H9 (cell line): ENCODE data around the gene BCAS1. TPM values are rescaled to one million over a fixed set of nuclear protein-coding genes. Genes with fewer than 3 reads are reported as not detected.

Experiments
- DNase-seq: peaks from one replicate; pipeline ENCODE4 v3.0.0-alpha.2; 2017
- H2AFZ ChIP-seq: one replicate; pipeline ENCODE4 v1.6.1; 2013; ENCODE audit warnings: mild to moderate bottlenecking, low read length, control low read depth, moderate library complexity
- H2AK5ac ChIP-seq: 2 replicates; pipeline ENCODE4 v1.6.1; 2013; ENCODE audit warnings: low read length, control low read depth, mixed read lengths; ENCODE audit not compliant: insufficient read length
- H2BK120ac ChIP-seq: one replicate; pipeline ENCODE4 v1.6.1; 2013; ENCODE audit warnings: low read depth, mild to moderate bottlenecking, low read length, control low read depth, inconsistent platforms; ENCODE audit not compliant: poor library complexity, severe bottlenecking
- H2BK12ac ChIP-seq: 2 replicates; pipeline ENCODE4 v1.6.1; 2013; ENCODE audit warnings: low read length, control low read depth, mixed read lengths, low read depth; ENCODE audit not compliant: insufficient read length
- H2BK15ac ChIP-seq: 2 replicates; pipeline ENCODE4 v1.6.1; 2013; ENCODE audit warnings: low read depth, low read length, control low read depth
- H2BK20ac ChIP-seq: one replicate; pipeline ENCODE4 v1.6.1; 2013; ENCODE audit warnings: low read depth, mild to moderate bottlenecking, low read length, control low read depth, inconsistent platforms; ENCODE audit not compliant: poor library complexity, severe bottlenecking
- H2BK5ac ChIP-seq: 2 replicates; pipeline ENCODE4 v1.6.1; 2013; ENCODE audit warnings: low read length, control low read depth, mixed read lengths; ENCODE audit not compliant: insufficient read length
- H3K14ac ChIP-seq: 2 replicates; pipeline ENCODE4 v1.6.1; 2013; ENCODE audit warnings: low read length, control low read depth; ENCODE audit not compliant: insufficient read depth
- H3K18ac ChIP-seq: 2 replicates; pipeline ENCODE4 v1.6.1; 2013; ENCODE audit warnings: low read depth, mild to moderate bottlenecking, mixed read lengths, low read length, control low read depth; ENCODE audit not compliant: insufficient read length
- H3K23ac ChIP-seq: 2 replicates; pipeline ENCODE4 v1.6.1; 2013; ENCODE audit warnings: low read length, control low read depth, mixed read lengths, low read depth; ENCODE audit not compliant: insufficient read length
- H3K23me2 ChIP-seq: 2 replicates; pipeline ENCODE4 v1.6.1; 2013; ENCODE audit warnings: low read depth, mild to moderate bottlenecking, mixed read lengths, low read length, control low read depth; ENCODE audit not compliant: insufficient read length, poor library complexity, severe bottlenecking
- H3K27ac ChIP-seq: 2 replicates; pipeline ENCODE4 v1.5.1; 2013; ENCODE audit warnings: low read length, control low read depth, mixed read lengths, low read depth; ENCODE audit not compliant: insufficient read length
- H3K27me3 ChIP-seq: 2 replicates; pipeline ENCODE4 v1.6.1; 2013; ENCODE audit warnings: low read length, control low read depth, inconsistent platforms; ENCODE audit not compliant: insufficient read depth
- H3K4ac ChIP-seq: 2 replicates; pipeline ENCODE4 v1.6.1; 2013; ENCODE audit warnings: low read depth, mild to moderate bottlenecking, control low read depth, inconsistent platforms, low read length, moderate library complexity
- H3K4me1 ChIP-seq: 2 replicates; pipeline ENCODE4 v1.6.1; 2013; ENCODE audit warnings: low read length, control low read depth, inconsistent platforms; ENCODE audit not compliant: insufficient read depth
- H3K4me2 ChIP-seq: 2 replicates; pipeline ENCODE4 v1.6.1; 2013; ENCODE audit warnings: low read length, control low read depth, mixed read lengths; ENCODE audit not compliant: insufficient read length, insufficient read depth
- H3K56ac ChIP-seq: 2 replicates; pipeline ENCODE4 v1.6.1; 2013; ENCODE audit warnings: low read depth, mild to moderate bottlenecking, mixed read lengths, low read length, control low read depth; ENCODE audit not compliant: insufficient read length
- H3K79me1 ChIP-seq: 2 replicates; pipeline ENCODE4 v1.6.1; 2013; ENCODE audit warnings: low read depth, mild to moderate bottlenecking, moderate library complexity, low read length, control low read depth, inconsistent platforms; ENCODE audit not compliant: insufficient read depth, poor library complexity, severe bottlenecking
- H3K79me2 ChIP-seq: 2 replicates; pipeline ENCODE4 v1.6.1; 2013; ENCODE audit warnings: low read length, control low read depth, inconsistent platforms; ENCODE audit not compliant: insufficient read depth
- H3K9ac ChIP-seq: 2 replicates; pipeline ENCODE4 v1.6.1; 2013; ENCODE audit warnings: low read length, control low read depth, mixed read lengths; ENCODE audit not compliant: insufficient read length; ENCODE audit errors: extremely low read depth
- H3K9me3 ChIP-seq: one replicate; pipeline ENCODE4 v1.6.1; 2013; ENCODE audit warnings: low read depth, low read length, inconsistent platforms; ENCODE audit not compliant: control insufficient read depth
- H3T11ph ChIP-seq: one replicate; pipeline ENCODE4 v1.6.1; 2013; ENCODE audit warnings: mild to moderate bottlenecking, low read length, control low read depth, inconsistent platforms
- H4K20me1 ChIP-seq: one replicate; pipeline ENCODE4 v1.6.1; 2013; ENCODE audit not compliant: control insufficient read depth, insufficient read length, insufficient read depth
- H4K5ac ChIP-seq: 2 replicates; pipeline ENCODE4 v1.6.1; 2013; ENCODE audit warnings: low read depth, mild to moderate bottlenecking, mixed read lengths, low read length, control low read depth; ENCODE audit not compliant: insufficient read length
- H4K8ac ChIP-seq: replicated peaks from 2 replicates; pipeline ENCODE4 v1.6.1; 2013; ENCODE audit warnings: low read length, control low read depth, mixed read lengths, low read depth; ENCODE audit not compliant: insufficient read length
- H4K91ac ChIP-seq: 2 replicates; pipeline ENCODE4 v1.6.1; 2013; ENCODE audit warnings: low read depth, mild to moderate bottlenecking, moderate library complexity, mixed read lengths, low read length, control low read depth; ENCODE audit not compliant: insufficient read length
- H3K27ac Mint-ChIP-seq, 3 experiments: 2 replicates in 2 of 3; 3 replicates in 1 of 3; pipeline ENCODE4 v1.8.0; 2020 to 2021; ENCODE audit warnings: mixed read lengths in 3 of 3, mild to moderate bottlenecking in 1 of 3, moderate library complexity in 1 of 3
- H3K27me3 Mint-ChIP-seq: 2 replicates; pipeline ENCODE4 v1.8.0; 2021; ENCODE audit warnings: low read depth, mild to moderate bottlenecking, moderate library complexity, mixed read lengths
- H3K36me3 Mint-ChIP-seq, 3 experiments: 2 replicates in 2 of 3; 3 replicates in 1 of 3; pipeline ENCODE4 v1.8.0; 2020 to 2021; ENCODE audit warnings: low read depth in 3 of 3, mixed read lengths in 3 of 3; ENCODE audit not compliant: insufficient read depth in 1 of 3
- H3K4me1 Mint-ChIP-seq, 2 experiments: 2 replicates each; pipeline ENCODE4 v1.8.0; 2020; ENCODE audit warnings: mixed read lengths in 2 of 2
- H3K4me3 Mint-ChIP-seq, 2 experiments: 2 replicates in 1 of 2; 3 replicates in 1 of 2; pipeline ENCODE4 v1.8.0; 2020 to 2021; ENCODE audit warnings: mild to moderate bottlenecking in 2 of 2, mixed read lengths in 2 of 2, moderate library complexity in 1 of 2
- H3K9me3 Mint-ChIP-seq, 2 experiments: 2 replicates in 1 of 2; 3 replicates in 1 of 2; pipeline ENCODE4 v1.8.0; 2020; ENCODE audit warnings: mild to moderate bottlenecking in 2 of 2, mixed read lengths in 2 of 2, moderate library complexity in 1 of 2
- WGBS: extraction: QIAGEN DNeasy Blood & Tissue Kit; methylation state at CpG from one replicate; pipeline ENCODE4 v1.1.7; 2013; ENCODE audit warnings: missing lambda C conversion rate, low lambda C conversion rate, mixed read lengths; ENCODE audit not compliant: insufficient read length; ENCODE audit errors: extremely low coverage; 5-methylcytosine and 5-hydroxymethylcytosine counted together
- total RNA-seq: library from RNA; stranded (reverse); gene quantifications from 2 replicates; pipeline ENCODE4 v1.2.1, GENCODE V29; 2021
- TF ChIP-seq, protein P1 (sequence below): fragments of 200-600 bp; sonication (generic); conservative IDR thresholded peaks from 3 replicates; pipeline ENCODE4 v1.8.0; 2021; ENCODE audit warnings: antibody characterized with exemption, mild to moderate bottlenecking

BCAS1 gene
- total RNA-seq, 1 experiment from 2014 or later: 0.15 TPM

DNA sequence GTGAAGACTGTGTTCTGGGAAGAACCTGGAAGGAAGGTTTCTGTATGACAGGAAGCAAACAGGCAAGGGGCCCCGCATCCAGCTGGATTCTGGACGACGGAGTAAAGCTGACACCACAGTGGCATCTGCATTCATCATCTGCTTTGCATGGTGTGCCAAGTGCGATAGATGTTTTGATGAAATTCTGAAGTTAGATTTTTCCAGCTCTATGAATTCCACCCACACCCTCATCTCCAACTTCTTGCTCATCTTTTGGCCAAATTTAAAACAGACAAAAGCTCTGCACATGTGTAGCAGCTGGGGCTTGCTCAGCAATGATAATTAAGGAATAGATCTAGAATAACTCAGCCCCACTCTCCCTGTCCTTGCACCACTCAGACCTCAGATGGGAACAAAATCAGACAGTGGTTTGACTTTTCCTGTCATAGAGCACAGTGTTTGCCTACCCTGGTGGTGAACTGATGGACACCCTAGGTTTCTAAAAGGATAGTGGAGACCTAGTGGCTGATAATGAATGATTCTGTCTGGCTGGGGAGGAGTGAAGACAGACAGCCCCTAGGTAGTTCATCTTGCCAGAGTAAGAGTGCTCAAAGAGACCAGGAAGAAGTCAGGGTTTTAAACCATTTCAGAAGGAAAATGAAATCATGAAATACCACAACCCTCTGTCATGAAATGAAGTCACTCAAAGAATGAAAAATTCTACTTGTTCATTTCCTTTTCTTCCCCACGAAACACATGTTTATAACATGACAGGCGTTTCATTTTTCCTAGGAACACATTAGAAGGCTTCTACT is 85.8 kb downstream of the BCAS1 start:
- Mint-ChIP-seq H3K4me3 (no peak overlapping the region), H3K36me3 (no peaks in the 10 kb centered on the region), H3K27me3 (no peaks in the 10 kb centered on the region), H3K9me3 (peaks cover 0 to under 1% of the 10 kb centered on the region in 2 experiments; a peak in 1 of 5 replicates), H3K4me1 (no peaks in the 10 kb centered on the region), H3K27ac (no peak overlapping the region)
- H2BK20ac ChIP-seq: no peak overlapping the region
- no peak overlapping the region for H2BK12ac ChIP-seq
- no peak overlapping the region for H3K18ac ChIP-seq
- H3K23ac ChIP-seq: no peak overlapping the region
- no peaks in the 10 kb centered on the region for H3K79me2 ChIP-seq
- H3K9me3 ChIP-seq: no peaks in the 10 kb centered on the region
- TF ChIP-seq, protein P1, sequence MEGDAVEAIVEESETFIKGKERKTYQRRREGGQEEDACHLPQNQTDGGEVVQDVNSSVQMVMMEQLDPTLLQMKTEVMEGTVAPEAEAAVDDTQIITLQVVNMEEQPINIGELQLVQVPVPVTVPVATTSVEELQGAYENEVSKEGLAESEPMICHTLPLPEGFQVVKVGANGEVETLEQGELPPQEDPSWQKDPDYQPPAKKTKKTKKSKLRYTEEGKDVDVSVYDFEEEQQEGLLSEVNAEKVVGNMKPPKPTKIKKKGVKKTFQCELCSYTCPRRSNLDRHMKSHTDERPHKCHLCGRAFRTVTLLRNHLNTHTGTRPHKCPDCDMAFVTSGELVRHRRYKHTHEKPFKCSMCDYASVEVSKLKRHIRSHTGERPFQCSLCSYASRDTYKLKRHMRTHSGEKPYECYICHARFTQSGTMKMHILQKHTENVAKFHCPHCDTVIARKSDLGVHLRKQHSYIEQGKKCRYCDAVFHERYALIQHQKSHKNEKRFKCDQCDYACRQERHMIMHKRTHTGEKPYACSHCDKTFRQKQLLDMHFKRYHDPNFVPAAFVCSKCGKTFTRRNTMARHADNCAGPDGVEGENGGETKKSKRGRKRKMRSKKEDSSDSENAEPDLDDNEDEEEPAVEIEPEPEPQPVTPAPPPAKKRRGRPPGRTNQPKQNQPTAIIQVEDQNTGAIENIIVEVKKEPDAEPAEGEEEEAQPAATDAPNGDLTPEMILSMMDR: no peak
- peak overlapping the region; percentile 43 for H4K8ac ChIP-seq
- H3K56ac ChIP-seq: no peak overlapping the region
- H3K27ac ChIP-seq: no peak overlapping the region
- H3K14ac ChIP-seq: no peak overlapping the region
- no peak for DNase-seq
- H3K79me1 ChIP-seq: no peaks in the 10 kb centered on the region
- H3T11ph ChIP-seq: no peak overlapping the region
- H4K5ac ChIP-seq: no peak overlapping the region
- no peaks in the 10 kb centered on the region for H3K4me1 ChIP-seq
- H3K4me2 ChIP-seq: no peak overlapping the region
- H3K9ac ChIP-seq: no peak overlapping the region
- H2AFZ ChIP-seq: no peak overlapping the region
- no peaks in the 10 kb centered on the region for H4K20me1 ChIP-seq
- WGBS: no CpG with 5 or more reads among the region's 6 CpGs
- H4K91ac ChIP-seq: no peak overlapping the region
- H3K23me2 ChIP-seq: no peaks in the 10 kb centered on the region
- H3K27me3 ChIP-seq: no peaks in the 10 kb centered on the region
- H2AK5ac ChIP-seq: no peak overlapping the region
- H2BK15ac ChIP-seq: no peak overlapping the region
- no peak overlapping the region for H2BK120ac ChIP-seq
- H2BK5ac ChIP-seq: no peak overlapping the region
- H3K4ac ChIP-seq: no peak overlapping the region
